Measurements from ENCODE around the gene SIGLEC9.

Gene SIGLEC9

GRCh38 chr19:51147663-51148062 is 23.0 kb downstream of the SIGLEC9 start:
- DNase-seq: no peak

- no peak for DNase-seq
Measured at GRCh38 chr19:51148580-51148979, 23.9 kb downstream of the SIGLEC9 start.

GRCh38 chr19:51150627-51151026 is 25.9 kb downstream of the SIGLEC9 start:
- DNase-seq: no peak

GRCh38 chr19:51156710-51157109 is 32.0 kb downstream of the SIGLEC9 start:
- DNase-seq: no peak

GRCh38 chr19:51157265-51157664 is 32.6 kb downstream of the SIGLEC9 start:
- DNase-seq: no peak

GRCh38 chr19:51158474-51159129 is 33.9 kb downstream of the SIGLEC9 start:
- DNase-seq: peak; percentile 66

- DNase-seq: no peak
Measured at GRCh38 chr19:51159656-51160055, 35.0 kb downstream of the SIGLEC9 start.

- no peak for DNase-seq
Measured at GRCh38 chr19:51161266-51161665, 36.6 kb downstream of the SIGLEC9 start.

GRCh38 chr19:51161867-51162496 is 37.3 kb downstream of the SIGLEC9 start:
- DNase-seq: no peak

GRCh38 chr19:51163257-51163656 is 38.6 kb downstream of the SIGLEC9 start:
- DNase-seq: no peak

- no peak for DNase-seq
Measured at GRCh38 chr19:51164215-51164614, 39.5 kb downstream of the SIGLEC9 start.

- peak; percentile 30 for DNase-seq
Measured at GRCh38 chr19:51166846-51167490, 42.3 kb downstream of the SIGLEC9 start.

- no peak for DNase-seq
Measured at GRCh38 chr19:51168564-51169282, 44.0 kb downstream of the SIGLEC9 start.

- DNase-seq: peak; percentile 65
Measured at GRCh38 chr19:51169283-51169918, 44.7 kb downstream of the SIGLEC9 start.

GRCh38 chr19:51172223-51172622 is 47.5 kb downstream of the SIGLEC9 start:
- no peak for DNase-seq

GRCh38 chr19:51173681-51174080 is 49.0 kb downstream of the SIGLEC9 start:
- DNase-seq: no peak

- DNase-seq: no peak
Measured at GRCh38 chr19:51179256-51179655, 54.5 kb downstream of the SIGLEC9 start.

All from CD4-positive, alpha-beta T cell treated with Interleukin-4 for 4 hours (primary cell).